Body of pancreas (tissue), 4 donors: Measurements from ENCODE around the gene LDAH.

Source experiments
- CTCF ChIP-seq, 7 experiments: fragments of 450-650 bp in 4 of 7; fragments of 200-600 bp in 3 of 7; sonication (generic) in 3 of 7; IDR thresholded peaks; one replicate each; pipeline ENCODE4 v1.5.1; 2016 to 2019; ENCODE audit warnings: antibody characterized with exemption in 7 of 7
- POLR2A ChIP-seq, 3 donors: fragments of 450-650 bp; IDR thresholded peaks; one replicate each; pipeline ENCODE4 v1.6.1; 2016; ENCODE audit warnings: antibody characterized with exemption in 3 of 3, mild to moderate bottlenecking in 2 of 3

- TF ChIP-seq CTCF (IDR thresholded peaks at IDR 0.05) (no peak), POLR2A (IDR thresholded peaks at IDR 0.05) (no peak)
Measured at GRCh38 chr2:20671036-20671735, 151.7 kb downstream of the LDAH start.
